Neural progenitor cell (in vitro differentiated cells): Measurements from ENCODE around the gene ZBTB20. TPM values are rescaled to one million over a fixed set of nuclear protein-coding genes. Genes with fewer than 3 reads are reported as not detected.
A peak's percentile ranks its signal among the peaks of the same experiment; 100 is the strongest.

ENCODE experiments used
- DNase-seq: peaks from one replicate; pipeline ENCODE4 v3.0.0-alpha.2; 2016; ENCODE audit warnings: low spot score
- H2AFZ ChIP-seq: fragments of 200-600 bp; sonication (generic); replicated peaks from 2 replicates; pipeline ENCODE4 v1.6.1; 2016; ENCODE audit warnings: antibody characterized with exemption
- H3F3A ChIP-seq: fragments of 200-600 bp; sonication (generic); 2 replicates; pipeline ENCODE4 v1.6.1; 2016; ENCODE audit warnings: antibody characterized with exemption, low read depth
- H3K27ac ChIP-seq: fragments of 200-600 bp; sonication (generic); 2 replicates; pipeline ENCODE4 v1.5.1; 2016; ENCODE audit warnings: mild to moderate bottlenecking
- H3K27me3 ChIP-seq: fragments of 200-600 bp; sonication (generic); 2 replicates; pipeline ENCODE4 v1.6.1; 2016; ENCODE audit warnings: mild to moderate bottlenecking, moderate library complexity
- H3K36me3 ChIP-seq: fragments of 200-600 bp; sonication (generic); 2 replicates; pipeline ENCODE4 v1.5.1; 2016
- H3K4me1 ChIP-seq: fragments of 200-600 bp; sonication (generic); 2 replicates; pipeline ENCODE4 v1.6.1; 2016; ENCODE audit warnings: mixed run types
- H3K4me2 ChIP-seq: fragments of 200-600 bp; sonication (generic); 2 replicates; pipeline ENCODE4 v1.6.1; 2016
- H3K4me3 ChIP-seq: fragments of 200-600 bp; sonication (generic); 2 replicates; pipeline ENCODE4 v1.5.1; 2016
- H3K79me2 ChIP-seq: fragments of 200-600 bp; sonication (generic); 2 replicates; pipeline ENCODE4 v1.6.1; 2016; ENCODE audit warnings: low read depth
- H3K9ac ChIP-seq: fragments of 200-600 bp; sonication (generic); 2 replicates; pipeline ENCODE4 v1.6.1; 2016
- H3K9me3 ChIP-seq: fragments of 200-600 bp; sonication (generic); 2 replicates; pipeline ENCODE4 v1.5.1; 2016; ENCODE audit warnings: low read depth
- H4K20me1 ChIP-seq: fragments of 200-600 bp; sonication (generic); 2 replicates; pipeline ENCODE4 v1.6.1; 2016; ENCODE audit warnings: low read depth
- H3K27ac Mint-ChIP-seq: 3 replicates; pipeline ENCODE4 v1.8.0; 2021; ENCODE audit warnings: mixed read lengths
- H3K27me3 Mint-ChIP-seq: 2 replicates; pipeline ENCODE4 v1.8.0; 2022; ENCODE audit warnings: low read depth, mild to moderate bottlenecking, inconsistent platforms, moderate library complexity, mixed read lengths; ENCODE audit not compliant: insufficient read depth
- H3K36me3 Mint-ChIP-seq: 3 replicates; pipeline ENCODE4 v1.8.0; 2021; ENCODE audit warnings: mixed read lengths
- H3K4me1 Mint-ChIP-seq: 3 replicates; pipeline ENCODE4 v1.8.0; 2021; ENCODE audit warnings: mixed read lengths
- H3K4me3 Mint-ChIP-seq: 3 replicates; pipeline ENCODE4 v1.8.0; 2021; ENCODE audit warnings: mild to moderate bottlenecking, moderate library complexity, mixed read lengths
- H3K9me3 Mint-ChIP-seq: 3 replicates; pipeline ENCODE4 v1.8.0; 2020; ENCODE audit warnings: mixed read lengths
- EZH2 ChIP-seq: fragments of 200-600 bp; sonication (generic); IDR thresholded peaks from 2 replicates; pipeline ENCODE4 v1.6.1; 2017; ENCODE audit warnings: antibody characterized with exemption, mild to moderate bottlenecking, moderate library complexity
- EZH2phosphoT487 ChIP-seq: fragments of 200-600 bp; sonication (generic); IDR thresholded peaks from 2 replicates; pipeline ENCODE4 v1.6.1; 2017; ENCODE audit warnings: antibody characterized with exemption
- total RNA-seq: library from RNA; depleted of rRNA; stranded (reverse); fragments of >200 nt; gene quantifications from 2 replicates; pipeline ENCODE4 v1.2.3, GENCODE V29; 2015; ENCODE audit warnings: low replicate concordance
- TF ChIP-seq, protein P1 (sequence below): fragments of 200-600 bp; sonication (generic); IDR thresholded peaks from 2 replicates; pipeline ENCODE4 v1.5.1; 2017; ENCODE audit warnings: antibody characterized with exemption, mild to moderate bottlenecking

The ZBTB20 gene
- total RNA-seq, 1 donor from 2014 or later, result 1.9 TPM

- H3K27me3 ChIP-seq, result no peaks in the 10 kb centered on the region
- DNase-seq, result no peak
- H3K9ac ChIP-seq, result no peak overlapping the region
- no peak overlapping the region for H3K27ac ChIP-seq
- no peak overlapping the region for H3K27ac Mint-ChIP-seq
- no peaks in the 10 kb centered on the region for H3K9me3 ChIP-seq
- H3K36me3 ChIP-seq, result no peaks in the 10 kb centered on the region
- no peak overlapping the region for H3K4me3 Mint-ChIP-seq
- H3K4me1 Mint-ChIP-seq, result peaks cover 7% of the 10 kb centered on the region
- H2AFZ ChIP-seq, result no peak overlapping the region
- H3K4me3 ChIP-seq, result no peak overlapping the region
- no peaks in the 10 kb centered on the region for H3K27me3 Mint-ChIP-seq
- peaks cover 9% of the 10 kb centered on the region for H3K9me3 Mint-ChIP-seq
- no peak for TF ChIP-seq EZH2phosphoT487
- TF ChIP-seq EZH2, result no peak
- TF ChIP-seq, protein P1, sequence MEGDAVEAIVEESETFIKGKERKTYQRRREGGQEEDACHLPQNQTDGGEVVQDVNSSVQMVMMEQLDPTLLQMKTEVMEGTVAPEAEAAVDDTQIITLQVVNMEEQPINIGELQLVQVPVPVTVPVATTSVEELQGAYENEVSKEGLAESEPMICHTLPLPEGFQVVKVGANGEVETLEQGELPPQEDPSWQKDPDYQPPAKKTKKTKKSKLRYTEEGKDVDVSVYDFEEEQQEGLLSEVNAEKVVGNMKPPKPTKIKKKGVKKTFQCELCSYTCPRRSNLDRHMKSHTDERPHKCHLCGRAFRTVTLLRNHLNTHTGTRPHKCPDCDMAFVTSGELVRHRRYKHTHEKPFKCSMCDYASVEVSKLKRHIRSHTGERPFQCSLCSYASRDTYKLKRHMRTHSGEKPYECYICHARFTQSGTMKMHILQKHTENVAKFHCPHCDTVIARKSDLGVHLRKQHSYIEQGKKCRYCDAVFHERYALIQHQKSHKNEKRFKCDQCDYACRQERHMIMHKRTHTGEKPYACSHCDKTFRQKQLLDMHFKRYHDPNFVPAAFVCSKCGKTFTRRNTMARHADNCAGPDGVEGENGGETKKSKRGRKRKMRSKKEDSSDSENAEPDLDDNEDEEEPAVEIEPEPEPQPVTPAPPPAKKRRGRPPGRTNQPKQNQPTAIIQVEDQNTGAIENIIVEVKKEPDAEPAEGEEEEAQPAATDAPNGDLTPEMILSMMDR, result no peak
- H3K4me1 ChIP-seq, result peaks cover 13% of the 10 kb centered on the region
- H3K79me2 ChIP-seq, result no peaks in the 10 kb centered on the region
- H3K4me2 ChIP-seq, result no peak overlapping the region
- H3F3A ChIP-seq, result no peaks in the 10 kb centered on the region
- peaks cover 6% of the 10 kb centered on the region for H3K36me3 Mint-ChIP-seq
- H4K20me1 ChIP-seq, result no peaks in the 10 kb centered on the region
Observed at GRCh38 chr3:114809668-114810413, 337.2 kb downstream of the ZBTB20 start.

- Mint-ChIP-seq H3K9me3 (peaks cover 3% of the 10 kb centered on the region), H3K4me3 (peak overlapping the region; percentile 28), H3K36me3 (peaks cover 5% of the 10 kb centered on the region), H3K27me3 (no peaks in the 10 kb centered on the region), H3K4me1 (peaks cover 49% of the 10 kb centered on the region), H3K27ac (peak overlapping the region; percentile 83)
- no peak for TF ChIP-seq EZH2
- TF ChIP-seq EZH2phosphoT487, result no peak
- TF ChIP-seq, protein P1, result no peak
- H4K20me1 ChIP-seq, result no peaks in the 10 kb centered on the region
- no peak overlapping the region for H3K27ac ChIP-seq
- no peak overlapping the region for H2AFZ ChIP-seq
- H3K27me3 ChIP-seq, result no peaks in the 10 kb centered on the region
- peaks cover 50% of the 10 kb centered on the region for H3K4me1 ChIP-seq
- peak overlapping the region; percentile 59 for H3K4me2 ChIP-seq
- DNase-seq, result peak; percentile 73
- H3K9me3 ChIP-seq, result no peaks in the 10 kb centered on the region
- no peaks in the 10 kb centered on the region for H3F3A ChIP-seq
- no peak overlapping the region for H3K9ac ChIP-seq
- H3K4me3 ChIP-seq, result no peak overlapping the region
- H3K79me2 ChIP-seq, result no peaks in the 10 kb centered on the region
- H3K36me3 ChIP-seq, result no peaks in the 10 kb centered on the region
Observed at GRCh38 chr3:114804099-114804498, 343.0 kb downstream of the ZBTB20 start.

- Histone ChIP-seq H3K9me3 (no peaks in the 10 kb centered on the region), H3K27me3 (no peaks in the 10 kb centered on the region), H2AFZ (no peak overlapping the region), H3K79me2 (no peaks in the 10 kb centered on the region), H3K9ac (no peak overlapping the region), H4K20me1 (no peaks in the 10 kb centered on the region), H3K4me1 (peaks cover 50% of the 10 kb centered on the region), H3K27ac (no peak overlapping the region), H3K4me3 (no peak overlapping the region), H3F3A (no peaks in the 10 kb centered on the region), H3K36me3 (no peaks in the 10 kb centered on the region), H3K4me2 (peak overlapping the region; percentile 59)
- no peak for TF ChIP-seq EZH2
- TF ChIP-seq, protein P1, result no peak
- no peak for TF ChIP-seq EZH2phosphoT487
- Mint-ChIP-seq H3K27me3 (no peaks in the 10 kb centered on the region), H3K4me3 (no peak overlapping the region), H3K4me1 (peaks cover 49% of the 10 kb centered on the region), H3K36me3 (peaks cover 2% of the 10 kb centered on the region), H3K9me3 (no peaks in the 10 kb centered on the region), H3K27ac (peak overlapping the region; percentile 89)
- no peak for DNase-seq
Observed at GRCh38 chr3:114803042-114803695, 343.9 kb downstream of the ZBTB20 start.
